Endothelial cell of umbilical vein (primary cell): ENCODE results near the gene MEI1.
A peak's percentile ranks its signal among the peaks of the same experiment; 100 is the strongest.

Experiments used
- EZH2 ChIP-seq: IDR thresholded peaks from 2 replicates; pipeline ENCODE4 v1.6.1; 2012; ENCODE audit warnings: borderline replicate concordance, low read depth, mild to moderate bottlenecking, moderate library complexity, low read length, inconsistent platforms; ENCODE audit not compliant: severe bottlenecking
- FOS ChIP-seq: IDR thresholded peaks from 2 replicates; pipeline ENCODE4 v1.6.1; 2011; ENCODE audit warnings: mild to moderate bottlenecking, low read length, moderate library complexity, borderline replicate concordance; ENCODE audit not compliant: insufficient read depth
- JUN ChIP-seq: IDR thresholded peaks from 2 replicates; pipeline ENCODE4 v1.6.1; 2011; ENCODE audit warnings: borderline replicate concordance, low read depth; ENCODE audit not compliant: insufficient read length, insufficient read depth
- POLR2A ChIP-seq: IDR thresholded peaks from 2 replicates; pipeline ENCODE4 v1.6.1; 2012; ENCODE audit warnings: low read depth, mild to moderate bottlenecking, control low read depth, low read length
- POLR2AphosphoS5 ChIP-seq: IDR thresholded peaks from 2 replicates; pipeline ENCODE4 v1.6.1; 2012; ENCODE audit warnings: low read depth, mild to moderate bottlenecking, control low read depth, low read length, moderate library complexity; ENCODE audit not compliant: insufficient read depth
- TF ChIP-seq, protein P1 (sequence below), 2 donors: IDR thresholded peaks; 1 replicate in 1 of 2; 2 replicates in 1 of 2; pipeline ENCODE4 v1.5.1; 2011; ENCODE audit warnings: low read length in 2 of 2, mild to moderate bottlenecking in 2 of 2, moderate library complexity in 2 of 2, control low read depth in 1 of 2, inconsistent platforms in 1 of 2, low read depth in 1 of 2; ENCODE audit not compliant: insufficient read depth in 1 of 2; ENCODE audit errors: extremely low read depth in 1 of 2
- TF ChIP-seq, protein P2 (sequence below): IDR thresholded peaks from 2 replicates; pipeline ENCODE4 v1.6.1; 2011; ENCODE audit not compliant: insufficient read depth, insufficient read length

DNA sequence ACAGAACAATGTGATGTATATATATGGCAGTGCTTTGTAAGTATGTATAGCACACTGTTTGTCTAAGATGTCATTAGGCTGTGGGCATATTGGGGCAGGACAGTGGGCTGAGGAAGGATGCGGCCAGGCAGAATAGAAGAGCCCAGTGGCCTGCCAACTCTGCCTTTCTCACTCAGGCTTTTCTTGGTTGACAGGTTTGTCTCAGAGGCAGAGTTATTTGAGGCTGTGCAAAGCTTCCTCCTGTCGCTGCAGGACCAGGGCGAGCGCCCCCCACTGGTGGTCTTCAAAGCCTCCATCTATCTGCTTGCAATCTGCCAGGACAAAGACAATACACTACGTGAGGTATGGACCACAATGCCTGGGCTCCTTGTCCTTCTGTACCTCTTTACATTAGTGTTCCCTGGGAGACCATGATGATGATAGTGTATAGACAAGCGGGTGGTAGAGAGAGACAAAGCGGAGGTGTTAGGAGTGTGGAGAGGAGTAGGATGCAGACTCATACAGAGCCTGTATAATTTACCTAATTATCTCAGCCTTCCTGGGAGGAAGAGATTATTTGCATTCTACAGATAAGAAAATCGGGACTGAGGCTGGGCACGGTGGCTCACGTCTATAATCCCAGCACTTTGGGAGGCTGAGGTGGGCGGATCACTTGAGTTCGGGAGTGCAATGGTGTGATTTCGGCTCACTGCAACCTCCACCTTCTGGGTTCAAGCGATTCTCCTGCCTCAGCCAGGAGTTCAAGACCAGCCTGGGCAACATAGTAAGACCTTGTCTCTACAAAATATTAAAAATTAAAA is 63.9 kb downstream of the MEI1 start:
- TF ChIP-seq, protein P1, sequence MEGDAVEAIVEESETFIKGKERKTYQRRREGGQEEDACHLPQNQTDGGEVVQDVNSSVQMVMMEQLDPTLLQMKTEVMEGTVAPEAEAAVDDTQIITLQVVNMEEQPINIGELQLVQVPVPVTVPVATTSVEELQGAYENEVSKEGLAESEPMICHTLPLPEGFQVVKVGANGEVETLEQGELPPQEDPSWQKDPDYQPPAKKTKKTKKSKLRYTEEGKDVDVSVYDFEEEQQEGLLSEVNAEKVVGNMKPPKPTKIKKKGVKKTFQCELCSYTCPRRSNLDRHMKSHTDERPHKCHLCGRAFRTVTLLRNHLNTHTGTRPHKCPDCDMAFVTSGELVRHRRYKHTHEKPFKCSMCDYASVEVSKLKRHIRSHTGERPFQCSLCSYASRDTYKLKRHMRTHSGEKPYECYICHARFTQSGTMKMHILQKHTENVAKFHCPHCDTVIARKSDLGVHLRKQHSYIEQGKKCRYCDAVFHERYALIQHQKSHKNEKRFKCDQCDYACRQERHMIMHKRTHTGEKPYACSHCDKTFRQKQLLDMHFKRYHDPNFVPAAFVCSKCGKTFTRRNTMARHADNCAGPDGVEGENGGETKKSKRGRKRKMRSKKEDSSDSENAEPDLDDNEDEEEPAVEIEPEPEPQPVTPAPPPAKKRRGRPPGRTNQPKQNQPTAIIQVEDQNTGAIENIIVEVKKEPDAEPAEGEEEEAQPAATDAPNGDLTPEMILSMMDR (IDR thresholded peaks at IDR 0.05; ENCODE audit: extremely low read depth in 1 of 2, insufficient read depth in 1 of 2, low read depth in 1 of 2, low read length in 2 of 2), result peak; percentile 31 to 49
- no peak for TF ChIP-seq EZH2
- TF ChIP-seq JUN, result no peak
- TF ChIP-seq FOS, result no peak
- TF ChIP-seq POLR2A, result no peak
- no peak for TF ChIP-seq POLR2AphosphoS5
- TF ChIP-seq, protein P2, sequence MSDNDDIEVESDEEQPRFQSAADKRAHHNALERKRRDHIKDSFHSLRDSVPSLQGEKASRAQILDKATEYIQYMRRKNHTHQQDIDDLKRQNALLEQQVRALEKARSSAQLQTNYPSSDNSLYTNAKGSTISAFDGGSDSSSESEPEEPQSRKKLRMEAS, result no peak
